DND-41 (cell line): Measurements from ENCODE around the gene AKR7A2.

Experiments used
- ATAC-seq: fragments of 200-7000 bp; cut with Tn5 transposase; 3 replicates; pipeline ENCODE4 v1.9.1; 2021; ENCODE audit warnings: low read depth; ENCODE audit not compliant: insufficient read depth
- DNase-seq: peaks from one replicate; pipeline ENCODE4 v3.0.0-alpha.2; 2020
- H2AFZ ChIP-seq: 2 replicates; pipeline ENCODE4 v1.6.0; 2012; ENCODE audit warnings: low read depth, low read length
- H3K27ac ChIP-seq: 2 replicates; pipeline ENCODE4 v1.5.1; 2012; ENCODE audit warnings: low read length, inconsistent platforms
- H3K27me3 ChIP-seq: fragments of 200-600 bp; sonication (generic); 2 replicates; pipeline ENCODE4 v1.6.0; 2012; ENCODE audit warnings: low read length, mild to moderate bottlenecking, inconsistent platforms; ENCODE audit not compliant: insufficient read depth, poor library complexity
- H3K36me3 ChIP-seq: 2 replicates; pipeline ENCODE4 v1.5.1; 2012; ENCODE audit warnings: low read length, inconsistent platforms; ENCODE audit not compliant: insufficient read depth
- H3K4me1 ChIP-seq: 2 replicates; pipeline ENCODE4 v1.5.1; 2012; ENCODE audit warnings: mild to moderate bottlenecking, low read length; ENCODE audit not compliant: insufficient read depth
- H3K4me2 ChIP-seq: 2 replicates; pipeline ENCODE4 v1.6.0; 2012; ENCODE audit warnings: mild to moderate bottlenecking, moderate library complexity, low read length, inconsistent platforms; ENCODE audit not compliant: insufficient read depth
- H3K4me3 ChIP-seq, 2 experiments: fragments of 200-600 bp in 1 of 2; shearing (Covaris generic) in 1 of 2; 2 replicates each; pipeline ENCODE4 v1.5.1; 2012 to 2016; ENCODE audit warnings: inconsistent platforms in 2 of 2, low read length in 2 of 2, mild to moderate bottlenecking in 2 of 2, low read depth in 1 of 2, moderate library complexity in 1 of 2
- H3K79me2 ChIP-seq: 2 replicates; pipeline ENCODE4 v1.6.0; 2012; ENCODE audit warnings: low read length, inconsistent platforms; ENCODE audit not compliant: insufficient read depth
- H3K9ac ChIP-seq: 2 replicates; pipeline ENCODE4 v1.6.0; 2012; ENCODE audit warnings: low read depth, mild to moderate bottlenecking, inconsistent platforms, low read length, moderate library complexity
- H3K9me3 ChIP-seq: 2 replicates; pipeline ENCODE4 v1.5.1; 2012; ENCODE audit warnings: low read length, moderate library complexity, mild to moderate bottlenecking, inconsistent platforms; ENCODE audit not compliant: insufficient read depth, severe bottlenecking
- H4K20me1 ChIP-seq: 2 replicates; pipeline ENCODE4 v1.6.0; 2012; ENCODE audit warnings: low read length; ENCODE audit not compliant: insufficient read depth
- CTCF ChIP-seq: IDR thresholded peaks from 2 replicates; pipeline ENCODE4 v1.5.1; 2012; ENCODE audit warnings: borderline replicate concordance, low read length, moderate library complexity, mild to moderate bottlenecking; ENCODE audit not compliant: poor library complexity, severe bottlenecking; ENCODE audit errors: extremely low read depth
- EZH2 ChIP-seq: IDR thresholded peaks from 3 replicates; pipeline ENCODE4 v1.6.1; 2012; ENCODE audit warnings: borderline replicate concordance, low read depth, mild to moderate bottlenecking, moderate library complexity, low read length, inconsistent platforms; ENCODE audit not compliant: severe bottlenecking

AKR7A2 gene

GRCh38 chr1:19356266-19356665 is 44.3 kb upstream of the AKR7A2 start:
- Histone ChIP-seq H3K9me3 (no peaks in the 10 kb centered on the region), H3K9ac (no peak overlapping the region), H4K20me1 (peaks cover 50% of the 10 kb centered on the region), H3K4me2 (no peak overlapping the region), H3K79me2 (peaks cover 15% of the 10 kb centered on the region), H3K27ac (no peak overlapping the region), H3K4me1 (no peaks in the 10 kb centered on the region), H2AFZ (no peak overlapping the region), H3K4me3 (no peak overlapping the region), H3K36me3 (peaks cover 72% of the 10 kb centered on the region), H3K27me3 (no peaks in the 10 kb centered on the region)
- DNase-seq (no peak), ATAC-seq (no peak)
- no peak for TF ChIP-seq CTCF
- no peak for TF ChIP-seq EZH2

GRCh38 chr1:19354531-19354981 is 42.6 kb upstream of the AKR7A2 start:
- H3K27ac ChIP-seq, result no peak overlapping the region
- no peak overlapping the region for H3K4me2 ChIP-seq
- H3K36me3 ChIP-seq, result peaks cover 69% of the 10 kb centered on the region

GRCh38 chr1:19353596-19353995 is 41.7 kb upstream of the AKR7A2 start:
- Histone ChIP-seq H4K20me1 (peaks cover 28% of the 10 kb centered on the region), H3K79me2 (no peaks in the 10 kb centered on the region), H3K4me1 (no peaks in the 10 kb centered on the region), H3K36me3 (peaks cover 74% of the 10 kb centered on the region), H3K9ac (no peak overlapping the region), H3K9me3 (no peaks in the 10 kb centered on the region), H3K4me3 (no peak overlapping the region), H3K4me2 (no peak overlapping the region), H3K27me3 (no peaks in the 10 kb centered on the region), H3K27ac (no peak overlapping the region), H2AFZ (no peak overlapping the region)
- DNase-seq (no peak), ATAC-seq (no peak)
- TF ChIP-seq EZH2, result no peak

More at GRCh38 chr1:19354531-19354981, 42.6 kb upstream of the AKR7A2 start:
- H2AFZ ChIP-seq, result no peak overlapping the region
- H3K9me3 ChIP-seq, result no peaks in the 10 kb centered on the region
- no peak overlapping the region for H3K9ac ChIP-seq
- H4K20me1 ChIP-seq, result peaks cover 35% of the 10 kb centered on the region
- TF ChIP-seq EZH2 (no peak), CTCF (no peak)
- no peaks in the 10 kb centered on the region for H3K4me1 ChIP-seq
- H3K4me3 ChIP-seq, result no peak overlapping the region
- DNase-seq (no peak), ATAC-seq (no peak)
- H3K27me3 ChIP-seq, result no peaks in the 10 kb centered on the region
- H3K79me2 ChIP-seq, result peaks cover 4% of the 10 kb centered on the region

DNA sequence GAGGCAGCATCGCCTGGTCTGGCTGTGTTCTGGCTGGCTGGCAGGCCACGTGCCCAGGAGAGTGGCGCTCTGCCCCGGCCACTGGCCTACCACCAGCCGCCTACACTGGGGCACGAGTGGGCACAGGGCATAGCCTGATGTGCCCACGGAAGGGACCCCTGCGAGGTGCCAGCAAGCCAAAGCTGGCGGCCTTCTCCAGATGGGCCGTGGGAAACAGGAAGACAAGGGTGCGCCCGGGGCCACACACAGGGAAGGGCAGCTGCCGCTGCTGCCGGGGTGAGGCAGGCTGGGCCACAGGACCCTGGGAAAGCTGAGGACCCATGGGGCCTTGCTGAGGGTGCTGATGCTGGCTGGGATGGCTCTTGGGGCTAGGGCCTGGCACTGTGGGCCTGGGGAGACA is 40.9 kb upstream of the AKR7A2 start:
- Histone ChIP-seq H3K79me2 (no peaks in the 10 kb centered on the region), H3K4me1 (no peaks in the 10 kb centered on the region)

More for the DNA sequence above, 40.9 kb upstream of the AKR7A2 start:
- Histone ChIP-seq H3K27me3 (no peaks in the 10 kb centered on the region), H4K20me1 (peaks cover 27% of the 10 kb centered on the region), H3K9me3 (no peaks in the 10 kb centered on the region), H3K36me3 (peaks cover 76% of the 10 kb centered on the region), H3K4me3 (no peak overlapping the region), H2AFZ (no peak overlapping the region), H3K9ac (no peak overlapping the region), H3K4me2 (no peak overlapping the region), H3K27ac (no peak overlapping the region)
- no peak for TF ChIP-seq CTCF
- TF ChIP-seq EZH2, result no peak
- DNase-seq (no peak), ATAC-seq (no peak)
